Upper lobe of right lung (tissue), 1 donor: ENCODE measurements around the gene ALOX5. TPM values are rescaled to one million over a fixed set of nuclear protein-coding genes. Genes with fewer than 3 reads are reported as not detected.
A peak's percentile ranks its signal among the peaks of the same experiment; 100 is the strongest.

Experiments used
- ATAC-seq: fragments of 200-7000 bp; cut with Tn5 transposase; one replicate; pipeline ENCODE4 v1.9.1; 2020; ENCODE audit warnings: mild to moderate bottlenecking, moderate library complexity
- DNase-seq: peaks from one replicate; pipeline ENCODE4 v3.0.0-alpha.2; 2020
- H3K27ac ChIP-seq: fragments of 200-600 bp; one replicate; pipeline ENCODE4 v1.8.0; 2022
- H3K27me3 ChIP-seq: fragments of 200-600 bp; one replicate; pipeline ENCODE4 v1.8.0; 2022; ENCODE audit warnings: mild to moderate bottlenecking
- H3K36me3 ChIP-seq: fragments of 200-600 bp; one replicate; pipeline ENCODE4 v1.8.0; 2022
- H3K4me1 ChIP-seq: fragments of 200-600 bp; one replicate; pipeline ENCODE4 v1.8.0; 2022
- H3K4me3 ChIP-seq: fragments of 200-600 bp; one replicate; pipeline ENCODE4 v1.8.0; 2022; ENCODE audit warnings: mild to moderate bottlenecking
- H3K9me3 ChIP-seq: fragments of 200-600 bp; one replicate; pipeline ENCODE4 v1.8.0; 2022
- CTCF ChIP-seq: fragments of 200-600 bp; IDR thresholded peaks from one replicate; pipeline ENCODE4 v1.8.0; 2022; ENCODE audit warnings: antibody characterized with exemption
- intact Hi-C: fragments of 100-400 bp; cut with DNase I; formaldehyde crosslinking; loops from one replicate; pipeline ENCODE4 v1.11.0; 2022
- total RNA-seq: library from RNA; stranded (reverse); fragmentation: NEBNext Ultra II Directional; extraction: Animal tissue kit (Norgen Biotek cat#: 25700); gene quantifications from one replicate; pipeline ENCODE4 v1.2.1, GENCODE V29; 2021
- donor health status: DM: no; HTN: yes; CAD: no; lungs with severe emphysema.

ALOX5 gene
- total RNA-seq, 1 donor from 2014 or later, result 128 TPM

DNA sequence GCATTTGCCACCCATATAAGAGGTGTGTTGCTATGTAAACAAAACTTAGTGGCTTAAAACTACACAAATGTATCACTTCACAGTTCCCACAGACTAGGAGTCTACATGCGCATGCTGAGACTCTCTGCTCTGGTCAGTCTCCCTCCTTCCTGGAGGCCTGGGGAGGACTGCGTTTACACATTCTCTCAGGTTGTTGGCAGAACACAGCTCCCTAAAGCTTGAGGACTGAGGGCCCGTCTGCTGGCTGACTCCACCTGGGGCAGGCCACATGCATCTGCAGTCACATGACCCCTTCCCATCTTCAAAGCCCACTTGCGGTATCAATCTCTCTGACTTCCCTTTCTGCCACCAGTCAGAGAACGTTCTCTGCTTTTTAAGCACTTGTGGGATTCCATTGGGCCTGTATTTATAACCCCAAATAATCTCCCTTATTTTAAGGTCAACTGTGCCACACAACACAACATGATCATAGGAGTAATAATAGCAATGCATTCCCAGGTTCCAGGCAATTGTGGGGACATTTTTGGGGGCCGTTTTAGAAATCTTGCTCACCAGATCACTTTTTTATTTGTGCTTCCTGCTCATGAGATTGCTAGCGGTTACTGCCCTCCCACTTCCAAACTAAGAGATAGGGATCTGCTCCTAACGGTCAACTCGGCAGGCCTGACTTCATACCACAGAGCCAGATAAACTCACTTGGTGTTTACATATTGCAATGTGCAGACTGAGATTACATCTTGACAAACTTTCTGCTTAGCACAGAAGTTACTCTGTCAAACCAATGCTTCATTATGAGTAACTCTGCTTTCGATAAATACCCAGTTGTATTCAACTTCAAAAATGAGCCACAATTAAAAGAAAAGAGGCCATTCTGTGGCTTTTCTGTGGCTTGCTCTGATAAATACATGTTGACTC, 96.3 kb downstream of the ALOX5 start:
- H3K36me3 ChIP-seq, result no peaks in the 10 kb centered on the region
- H3K27ac ChIP-seq, result peak overlapping the region; percentile 62
- H3K4me3 ChIP-seq, result no peak overlapping the region
- no peak for TF ChIP-seq CTCF
- intact Hi-C loops, result no loop called here
- H3K27me3 ChIP-seq, result no peaks in the 10 kb centered on the region
- peaks cover 24% of the 10 kb centered on the region for H3K4me1 ChIP-seq
- DNase-seq (no peak), ATAC-seq (peak; percentile 59)
- no peaks in the 10 kb centered on the region for H3K9me3 ChIP-seq

- peaks cover 24% of the 10 kb centered on the region for H3K4me1 ChIP-seq
- DNase-seq (no peak), ATAC-seq (no peak)
- peak overlapping the region; percentile 62 for H3K27ac ChIP-seq
- no peaks in the 10 kb centered on the region for H3K27me3 ChIP-seq
- no peaks in the 10 kb centered on the region for H3K9me3 ChIP-seq
- no peaks in the 10 kb centered on the region for H3K36me3 ChIP-seq
- no peak for TF ChIP-seq CTCF
- intact Hi-C loops, result no loop called here
- no peak overlapping the region for H3K4me3 ChIP-seq
These were observed 97.0 kb downstream of the ALOX5 start for GRCh38 chr10:45471059-45471458.

GRCh38 chr10:45471531-45472310, 97.7 kb downstream of the ALOX5 start:
- intact Hi-C loops, result no loop called here
- Histone ChIP-seq H3K27ac (no peak overlapping the region), H3K9me3 (no peaks in the 10 kb centered on the region), H3K4me3 (no peak overlapping the region), H3K4me1 (peaks cover 24% of the 10 kb centered on the region), H3K36me3 (no peaks in the 10 kb centered on the region), H3K27me3 (no peaks in the 10 kb centered on the region)
- TF ChIP-seq CTCF, result no peak
- no peak for DNase-seq
- ATAC-seq, result peak; percentile 35

GRCh38 chr10:45473126-45473525, 99.1 kb downstream of the ALOX5 start:
- H3K4me3 ChIP-seq, result no peak overlapping the region
- TF ChIP-seq CTCF, result no peak
- ATAC-seq, result no peak
- peaks cover 24% of the 10 kb centered on the region for H3K4me1 ChIP-seq
- DNase-seq, result no peak
- no peak overlapping the region for H3K27ac ChIP-seq
- H3K27me3 ChIP-seq, result no peaks in the 10 kb centered on the region
- no peaks in the 10 kb centered on the region for H3K36me3 ChIP-seq
- H3K9me3 ChIP-seq, result no peaks in the 10 kb centered on the region
- intact Hi-C loops, result no loop called here

GRCh38 chr10:45476559-45476958, 102.5 kb downstream of the ALOX5 start:
- intact Hi-C loops, result no loop called here
- Histone ChIP-seq H3K36me3 (no peaks in the 10 kb centered on the region), H3K9me3 (no peaks in the 10 kb centered on the region), H3K27me3 (no peaks in the 10 kb centered on the region), H3K27ac (no peak overlapping the region), H3K4me1 (peaks cover 6% of the 10 kb centered on the region), H3K4me3 (no peak overlapping the region)
- DNase-seq, result no peak
- TF ChIP-seq CTCF, result no peak
- no peak for ATAC-seq
